Activated CD4-positive, CD25-positive, alpha-beta regulatory T cell (primary cell): ENCODE results near the gene KRABD2.
"Not testable (repeated sequence)": the region's sequence is repeated elsewhere in the genome, so short reads cannot be mapped to it uniquely, and the experiment has no call there.

Experiments
- DNase-seq, 4 experiments: peaks; one replicate each; lab custom pipeline; 2025; lab: John Stamatoyannopoulos, UW

The KRABD2 gene

DNA sequence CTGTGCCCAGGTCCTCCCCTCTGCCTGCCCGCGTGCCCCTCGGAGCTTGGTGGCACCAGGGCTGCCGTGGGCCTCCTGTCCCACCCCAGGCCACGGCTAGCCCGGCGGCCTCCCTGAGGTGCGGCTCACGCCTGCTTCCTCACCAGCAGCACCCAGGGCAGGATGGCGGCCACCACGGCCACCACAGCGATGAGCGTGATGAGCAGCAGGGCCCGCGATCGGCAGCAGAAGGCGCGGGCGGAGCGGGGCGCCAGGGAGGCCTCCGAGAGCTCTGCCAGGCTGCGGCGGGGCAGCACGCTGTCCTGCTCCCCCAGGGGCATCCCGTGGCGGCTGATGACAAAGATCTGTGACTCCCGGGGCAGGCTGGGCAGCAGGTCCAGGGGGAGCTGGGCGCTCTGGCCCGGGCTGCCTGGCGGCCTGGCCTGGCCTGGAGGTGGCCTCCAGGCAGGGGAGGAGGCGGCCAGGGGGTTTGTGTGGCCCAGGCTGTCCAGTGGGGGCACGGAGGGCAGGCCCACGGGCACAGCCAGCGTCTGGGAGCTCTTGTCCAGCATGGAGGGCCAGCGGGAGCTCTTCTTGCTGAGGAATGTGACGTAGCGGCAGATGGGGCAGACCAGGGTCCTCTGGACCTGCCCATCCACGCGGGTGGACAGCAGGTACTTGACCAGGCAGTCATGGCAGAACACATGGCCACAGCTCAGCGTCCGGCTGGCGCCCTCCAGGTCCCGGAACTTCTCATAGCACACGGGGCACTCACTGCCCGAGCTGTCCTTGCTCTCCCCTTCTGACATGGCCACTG lies 16.4 kb upstream of the KRABD2 start:
- DNase-seq: no peak

DNA sequence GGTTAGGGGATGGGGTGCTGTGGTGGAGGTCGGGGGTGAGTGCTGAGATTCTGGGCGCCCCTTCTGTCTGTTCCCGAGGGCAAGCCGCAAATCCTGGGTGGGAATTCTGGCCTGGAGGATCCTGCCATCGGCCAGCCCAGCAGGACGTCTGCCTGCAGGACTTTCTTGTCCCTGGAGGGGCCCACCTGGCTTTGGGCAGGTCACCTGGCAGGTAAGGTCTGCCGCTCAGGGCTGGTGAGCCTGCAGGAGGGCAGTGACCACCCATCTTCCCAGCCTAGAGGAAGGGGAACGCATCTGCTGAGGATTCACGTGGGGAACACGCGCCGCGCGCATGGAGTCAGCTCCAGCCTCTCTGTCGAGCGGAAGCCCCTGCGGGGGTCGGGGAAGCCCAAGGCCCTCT lies 15.8 kb upstream of the KRABD2 start:
- no peak for DNase-seq

DNA sequence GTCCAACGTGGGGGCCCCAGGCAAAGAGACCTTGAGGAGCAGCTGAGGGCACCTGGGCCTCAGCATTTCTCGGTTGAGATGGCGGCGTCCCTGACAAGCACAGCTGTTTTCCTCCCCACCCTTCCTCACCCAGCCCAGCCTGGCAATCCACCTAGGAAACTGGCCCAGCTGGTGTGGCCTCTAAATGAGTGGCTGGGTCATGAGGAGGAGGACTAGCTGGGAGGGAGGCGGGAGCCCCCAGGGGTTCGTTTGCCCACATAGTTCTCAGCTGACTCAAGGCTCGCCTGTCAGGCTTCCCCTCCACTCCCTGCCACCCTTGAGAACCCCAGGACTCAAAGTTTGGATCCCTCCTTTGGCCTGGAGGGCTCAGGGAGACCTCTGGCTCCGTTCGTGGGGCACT lies 15.2 kb upstream of the KRABD2 start:
- DNase-seq: no peak

DNA sequence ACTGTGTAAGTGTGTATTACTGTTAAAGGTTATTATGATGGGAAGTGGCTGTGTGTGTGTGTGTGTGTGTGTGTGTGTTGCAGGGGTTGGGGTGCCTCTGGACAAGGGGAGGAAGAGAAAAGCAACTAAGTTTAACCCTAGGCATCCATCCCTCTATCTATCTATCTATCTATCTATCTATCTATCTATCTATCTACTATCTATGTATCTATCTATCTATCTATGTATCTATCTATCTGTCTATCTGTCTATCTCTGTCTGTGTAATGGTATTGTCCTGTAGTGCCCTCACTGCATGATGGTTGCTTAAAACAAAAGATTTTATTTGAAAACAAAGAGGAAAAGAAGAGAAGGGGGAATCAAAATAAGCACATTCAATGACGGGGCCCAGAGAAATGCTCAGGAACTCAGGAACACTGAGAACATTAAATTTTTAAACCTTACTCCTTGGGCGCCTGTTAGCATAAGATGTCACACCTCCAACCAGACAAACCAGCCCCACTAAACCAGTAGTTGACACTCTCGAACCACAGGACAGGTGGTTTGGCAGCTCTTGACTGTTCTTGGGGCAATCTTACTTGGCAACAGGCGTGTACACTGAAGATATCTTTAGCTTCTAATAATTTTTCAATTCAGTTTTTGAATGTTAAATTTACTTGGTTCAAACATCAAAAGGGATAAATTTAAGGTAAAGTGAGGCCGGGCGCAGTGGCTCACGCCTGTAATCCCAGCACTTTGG lies 11.6 kb upstream of the KRABD2 start:
- no peak for DNase-seq

DNA sequence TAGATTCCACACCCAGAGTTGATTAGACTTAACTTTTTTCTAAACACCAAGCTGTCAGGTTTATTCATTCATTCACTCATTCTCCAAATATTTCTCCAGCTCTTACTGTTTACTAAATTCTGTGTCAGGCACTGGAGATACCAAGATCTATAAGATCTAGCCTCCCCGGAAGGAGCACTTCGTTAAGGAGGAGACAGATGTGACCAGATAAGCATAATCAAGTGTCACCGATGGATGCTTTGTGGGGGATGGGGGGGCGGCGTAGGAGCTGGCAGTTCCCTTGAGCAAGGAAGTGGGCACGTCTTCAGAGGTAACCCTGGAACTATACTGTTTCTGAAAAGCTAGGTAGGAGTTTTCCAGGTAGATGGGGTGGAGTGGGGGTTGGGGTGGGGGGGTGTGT lies 10.3 kb upstream of the KRABD2 start:
- no peak for DNase-seq

DNA sequence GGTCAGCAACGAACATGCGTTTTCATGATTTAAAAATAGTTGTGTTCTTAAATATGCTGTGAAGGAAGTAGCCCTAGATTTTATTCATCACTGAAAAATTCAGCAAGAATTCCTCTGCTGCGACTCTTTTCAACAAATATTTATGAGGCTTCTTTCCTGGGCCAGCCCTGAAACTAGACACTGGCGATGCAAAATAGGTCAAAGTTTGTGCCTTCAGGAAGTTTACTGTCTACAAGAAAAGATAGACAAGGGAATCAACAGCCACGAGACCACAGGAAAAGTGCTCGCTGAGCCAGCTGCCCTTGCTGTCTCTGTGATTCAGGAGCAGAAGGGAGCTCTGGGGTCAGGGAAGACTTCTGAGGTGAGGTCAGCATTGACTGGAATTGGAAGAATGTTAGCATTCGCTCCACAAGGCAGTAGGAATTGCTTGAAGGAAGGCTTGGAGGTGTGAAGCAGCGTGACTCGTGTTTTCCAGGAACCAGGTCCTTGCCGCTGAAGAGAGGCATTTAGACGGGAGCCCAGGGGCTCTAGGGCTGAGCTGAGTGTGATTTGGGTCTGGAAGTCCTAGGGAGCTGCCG lies 8.4 kb upstream of the KRABD2 start:
- no peak for DNase-seq

DNA sequence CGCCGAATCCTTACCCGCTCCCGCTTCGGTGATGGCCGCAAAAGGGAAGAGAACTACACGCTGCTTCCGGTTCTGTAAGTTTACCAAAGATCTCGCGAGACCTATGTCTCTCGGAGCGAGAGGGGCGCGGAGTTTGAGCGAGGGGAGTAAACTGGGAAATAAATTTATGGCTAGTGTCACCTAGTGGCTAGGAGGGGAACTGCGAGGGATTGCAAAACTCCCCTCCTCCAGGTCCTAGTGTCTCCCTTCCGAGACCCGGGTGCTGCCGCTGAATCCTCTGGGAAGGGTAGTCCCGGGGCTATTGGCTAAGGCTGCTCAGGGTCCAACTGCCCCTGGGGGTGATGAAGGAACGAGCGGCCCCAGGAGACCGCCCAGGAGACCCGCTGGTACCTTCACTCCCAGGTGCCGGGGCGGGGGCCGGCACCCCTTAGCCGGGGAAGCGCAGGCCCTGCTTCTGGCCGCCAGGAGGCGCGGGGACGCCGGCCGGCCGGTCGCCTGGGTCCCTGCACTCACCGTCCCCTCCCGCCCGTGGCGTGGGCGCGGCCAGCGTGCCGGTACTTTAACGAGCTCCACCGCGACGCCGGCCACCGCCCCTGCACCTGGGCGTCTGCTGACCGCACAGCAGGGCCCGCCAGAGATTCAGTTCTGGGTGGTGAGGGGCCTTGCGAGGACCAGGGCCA lies 6.8 kb upstream of the KRABD2 start, which contains the start of gene RPL26:
Gene RPL26 (minus strand): TSS at position 51 of the 680 bp plus-strand sequence. CDS start 883 bp downstream, outside the sequence.
- DNase-seq: peak; percentile 83 to 87 (median 84)

DNA sequence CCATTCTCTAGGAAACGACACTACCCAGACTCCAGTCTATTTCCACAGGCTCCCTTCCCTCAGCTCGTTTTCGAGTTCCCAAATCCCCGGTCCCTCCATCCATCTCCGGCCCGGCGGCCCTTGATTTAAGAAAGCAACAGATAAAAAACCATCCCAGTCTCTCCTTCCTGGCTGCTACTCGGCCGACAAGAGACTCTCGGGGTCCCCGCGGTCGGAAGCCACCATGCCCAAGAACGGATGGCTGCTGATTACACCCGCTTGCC lies 6.3 kb upstream of the KRABD2 start:
- DNase-seq: no peak

DNA sequence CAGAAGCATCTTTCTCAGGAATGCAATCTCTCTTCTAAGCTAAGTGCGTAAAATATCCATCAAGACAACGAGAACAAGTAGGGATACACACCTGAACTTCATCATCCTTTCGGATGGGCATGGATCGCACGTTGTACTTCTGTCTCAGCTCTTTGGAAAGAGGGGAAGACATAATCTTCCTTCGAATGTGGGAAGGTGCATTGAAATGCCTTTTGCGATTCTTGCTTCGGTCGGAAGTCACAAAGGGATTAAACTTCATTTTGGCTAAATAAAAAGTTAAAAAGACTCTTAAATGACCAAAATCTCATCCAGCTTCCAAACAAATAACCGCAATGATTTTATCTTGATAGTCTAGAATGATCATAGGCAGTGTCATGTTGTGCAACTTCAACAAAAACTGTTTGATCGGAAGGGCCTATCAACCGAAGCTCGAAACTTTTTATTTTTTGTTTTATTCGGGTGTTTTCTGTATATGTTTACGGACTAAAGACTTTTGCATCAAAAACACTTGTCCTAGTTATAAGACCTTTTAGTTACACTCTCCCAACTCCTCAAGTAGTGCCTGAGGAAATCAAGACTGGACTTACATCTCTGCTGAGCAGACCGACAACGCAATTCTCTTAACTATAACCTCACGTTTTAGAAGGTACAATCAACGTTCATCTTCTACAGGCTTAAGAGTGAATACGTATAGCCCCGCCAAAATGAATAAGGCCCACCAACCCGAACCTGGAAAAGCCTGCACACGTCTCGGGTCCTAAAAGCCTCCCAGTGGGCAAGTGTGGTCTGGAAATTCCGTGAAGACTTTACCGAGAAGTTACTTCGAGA lies 5.8 kb upstream of the KRABD2 start:
- no peak for DNase-seq

DNA sequence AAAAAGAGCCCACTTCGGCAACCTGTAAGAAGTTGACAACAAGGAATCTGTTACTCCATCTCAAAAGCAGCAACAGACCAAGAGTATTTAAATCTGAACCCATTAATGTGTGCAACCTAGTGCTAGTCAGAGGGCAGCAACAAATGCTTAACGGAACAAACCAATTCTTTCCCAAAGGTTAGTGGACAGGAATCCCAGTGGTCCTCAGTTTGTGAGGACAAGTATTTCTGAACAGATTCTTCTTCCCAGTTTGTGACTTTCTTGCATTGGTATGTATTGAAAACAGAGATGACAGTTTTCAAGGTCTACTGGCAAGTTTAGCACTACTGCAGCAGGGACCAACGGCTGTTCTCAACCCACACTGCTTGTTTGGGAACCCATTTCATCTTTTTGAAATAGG lies 3.5 kb upstream of the KRABD2 start:
- DNase-seq: no peak

DNA sequence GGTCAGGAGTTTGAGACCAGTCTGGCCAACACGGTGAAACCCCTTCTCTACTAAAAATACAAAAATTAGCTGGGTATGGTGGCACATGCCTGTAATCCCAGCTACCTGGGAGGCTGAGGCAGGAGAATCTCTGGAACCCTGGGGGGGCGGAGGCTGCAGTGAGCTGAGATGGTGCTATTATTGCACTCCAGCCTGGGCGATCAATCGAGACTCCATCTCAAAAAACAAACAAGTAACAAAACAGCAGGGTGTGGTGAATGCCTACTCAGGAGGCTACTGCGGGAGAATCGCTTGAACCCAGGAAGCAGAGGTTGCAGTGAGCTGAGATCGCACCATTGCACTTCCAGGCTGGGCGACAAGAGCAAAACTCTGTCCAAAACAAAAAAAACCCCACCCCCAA lies 1.6 kb upstream of the KRABD2 start:
- DNase-seq: not testable (repeated sequence)

DNA sequence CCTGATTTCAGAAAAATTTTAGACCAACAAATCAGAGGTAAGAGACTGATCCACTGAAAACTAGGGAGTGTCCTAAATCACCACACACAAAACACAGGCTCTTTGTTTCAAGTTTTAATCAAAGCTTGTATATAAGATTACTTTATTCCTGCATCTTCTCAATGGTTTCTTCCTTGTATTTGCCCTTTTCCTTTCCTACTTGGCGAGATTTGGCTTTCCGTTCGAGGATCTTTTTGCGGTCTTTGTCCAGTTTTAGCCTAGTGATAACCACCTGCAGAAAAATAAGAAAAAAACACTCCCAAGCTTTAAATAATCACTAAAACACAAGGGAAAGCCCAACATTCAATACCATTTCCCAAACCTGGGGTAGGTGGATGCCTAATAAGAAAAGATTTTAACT lies 918 bp upstream of the KRABD2 start:
- no peak for DNase-seq

DNA sequence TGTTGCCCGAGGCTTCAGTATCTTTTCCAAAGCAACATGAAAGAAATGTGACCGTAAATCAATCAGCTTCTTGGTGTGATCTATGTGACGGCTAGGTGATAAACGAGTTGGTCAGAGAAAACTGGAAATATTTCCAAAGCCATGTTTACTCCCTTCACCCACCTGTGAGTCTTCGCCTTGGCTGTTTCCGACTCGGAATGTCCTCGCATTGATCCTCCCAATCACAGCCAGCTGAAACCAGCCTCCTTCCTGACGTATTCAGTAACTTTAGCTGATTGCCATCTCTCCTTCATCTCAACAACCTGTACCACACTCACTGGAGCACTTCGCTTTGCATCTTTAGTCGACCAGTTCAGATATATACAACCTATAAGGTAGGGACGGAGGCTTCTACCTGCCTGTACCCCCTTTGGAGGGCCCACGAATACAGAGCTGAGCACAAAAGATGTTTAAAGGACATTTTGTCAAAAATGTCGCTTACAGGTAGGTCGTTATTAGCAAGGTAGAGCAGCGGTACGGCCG lies 705 bp downstream of the KRABD2 start:
- no peak for DNase-seq

DNA sequence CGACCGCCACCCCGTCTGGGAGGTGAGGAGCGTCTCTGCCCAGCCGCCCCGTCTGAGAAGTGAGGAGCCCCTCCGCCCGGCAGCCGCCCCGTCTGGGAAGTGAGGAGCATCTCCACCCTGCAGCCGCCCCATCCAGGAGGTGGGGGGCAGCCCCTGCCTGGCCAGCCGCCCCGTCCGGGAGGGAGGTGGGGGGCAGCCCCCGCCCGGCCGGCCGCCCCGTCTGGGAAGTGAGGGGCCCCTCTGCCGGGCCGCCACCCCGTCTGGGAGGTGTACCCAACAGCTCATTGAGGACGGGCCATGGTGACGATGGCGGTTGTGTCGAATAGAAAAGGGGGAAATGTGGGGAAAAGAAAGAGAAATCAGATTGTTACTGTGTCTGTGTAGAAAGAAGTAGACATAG lies 2.6 kb downstream of the KRABD2 start:
- not testable (repeated sequence) for DNase-seq

DNA sequence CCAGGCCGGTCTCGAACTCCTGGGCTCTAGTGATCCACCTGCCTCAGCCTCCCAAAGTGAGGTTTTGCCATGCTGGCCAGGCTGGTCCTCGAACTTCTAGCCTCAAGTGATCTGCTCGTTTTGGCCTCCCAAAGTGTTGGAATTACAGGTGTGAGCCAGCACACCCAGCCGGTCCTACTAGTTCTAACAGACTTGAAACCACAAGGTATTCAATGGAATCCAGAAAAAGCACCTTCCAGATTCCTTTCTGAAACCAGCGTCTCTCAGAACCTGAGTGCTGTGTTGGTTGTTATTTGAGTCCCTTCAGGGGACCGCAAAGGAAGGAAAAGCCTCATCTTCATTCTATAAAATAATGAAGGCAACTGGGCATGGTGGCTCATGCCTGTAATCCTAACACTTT lies 4.1 kb downstream of the KRABD2 start:
- no peak for DNase-seq

DNA sequence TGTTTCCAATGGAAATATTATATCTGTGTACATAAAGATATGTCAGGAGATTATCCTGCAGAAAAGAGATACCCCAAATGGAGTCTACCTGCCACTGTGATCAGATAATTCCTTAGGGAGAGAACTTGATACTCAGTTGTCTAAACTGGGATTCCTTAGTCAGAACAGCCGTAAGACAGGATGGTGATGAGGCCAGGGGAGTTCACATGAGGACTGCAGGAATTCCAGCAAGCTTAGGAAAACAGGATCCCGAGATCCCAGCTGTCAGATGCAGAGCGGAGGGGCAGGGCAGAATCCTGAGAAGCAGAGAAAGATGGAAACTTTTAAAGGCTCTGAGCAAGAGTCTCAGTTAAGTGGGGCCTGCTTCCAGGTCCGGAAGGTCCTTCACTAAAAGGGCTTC lies 4.7 kb downstream of the KRABD2 start:
- DNase-seq: no peak

DNA sequence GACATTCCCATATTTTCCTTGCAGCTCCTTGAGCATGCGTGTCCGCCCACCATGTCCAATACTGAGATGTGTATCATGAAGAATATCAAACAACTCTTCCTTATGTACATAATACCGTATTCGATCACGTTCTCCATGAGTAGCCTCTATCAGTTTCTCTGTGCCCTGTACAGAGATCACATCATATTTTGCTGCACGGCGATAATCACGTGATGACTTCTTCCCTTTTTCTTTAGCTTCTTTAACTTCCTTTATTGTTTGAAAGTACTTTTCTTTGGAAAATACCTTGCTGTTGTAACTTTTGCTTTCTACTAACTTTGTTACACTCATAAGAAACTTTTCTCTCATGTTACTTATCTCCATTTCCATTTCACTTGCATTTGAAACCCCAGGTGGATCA lies 6.6 kb downstream of the KRABD2 start:
- DNase-seq: no peak

DNA sequence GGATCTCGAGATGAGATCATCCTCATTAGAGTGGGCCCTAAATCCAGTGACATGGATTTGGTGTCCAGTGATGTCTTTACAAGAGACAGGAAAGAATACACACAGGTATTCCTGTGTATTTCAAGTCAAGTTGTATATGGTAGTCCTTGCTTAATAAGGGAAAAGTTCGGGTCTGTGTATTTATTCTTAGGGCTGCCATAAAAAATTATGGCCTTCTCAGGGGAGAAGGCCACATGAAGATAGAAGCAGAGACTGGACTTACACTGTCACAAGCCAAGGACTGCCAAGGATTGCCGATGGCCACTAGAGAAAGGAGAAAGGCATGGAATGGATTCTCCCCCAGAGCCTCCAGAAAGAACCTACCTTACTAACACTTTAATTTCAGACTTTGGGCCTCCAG lies 8.3 kb downstream of the KRABD2 start:
- DNase-seq: no peak

DNA sequence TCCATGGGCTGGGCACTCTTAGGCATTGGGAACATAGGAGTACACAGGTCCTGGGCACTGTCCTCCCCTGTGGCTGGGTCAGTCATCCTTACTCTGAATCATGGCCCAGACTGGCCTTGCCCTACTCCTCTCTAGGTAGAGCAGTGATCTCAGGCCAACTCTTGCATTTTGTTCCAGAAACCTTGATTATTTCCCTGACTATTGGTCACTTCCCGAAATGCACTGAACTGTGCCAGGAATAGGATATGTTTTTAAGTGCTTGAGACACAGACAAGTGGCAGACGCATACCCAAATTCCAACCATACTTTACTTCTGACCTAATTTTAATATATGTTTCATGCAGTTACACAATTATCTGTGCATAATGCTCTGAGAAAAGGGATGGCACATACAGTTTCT lies 10.3 kb downstream of the KRABD2 start:
- no peak for DNase-seq

DNA sequence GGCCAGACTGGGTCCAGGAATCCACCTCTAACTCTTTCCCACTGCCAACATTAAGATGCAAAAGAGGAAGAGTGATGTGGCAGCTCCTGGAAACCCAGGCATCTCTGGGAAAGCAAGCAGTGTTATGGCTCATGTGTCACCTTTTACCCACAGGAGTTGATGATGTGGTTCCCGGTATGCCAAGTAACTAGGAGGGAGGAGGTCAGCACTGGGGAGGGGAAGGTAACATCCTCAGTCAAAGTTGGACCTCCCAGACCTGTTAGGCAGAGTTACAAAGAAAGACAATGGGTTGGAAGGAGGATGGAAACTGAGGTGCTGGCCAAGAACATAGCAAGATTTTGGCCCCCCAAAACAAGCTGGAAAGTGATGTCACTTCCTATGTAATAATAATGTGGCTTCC lies 11.4 kb downstream of the KRABD2 start:
- DNase-seq: no peak

DNA sequence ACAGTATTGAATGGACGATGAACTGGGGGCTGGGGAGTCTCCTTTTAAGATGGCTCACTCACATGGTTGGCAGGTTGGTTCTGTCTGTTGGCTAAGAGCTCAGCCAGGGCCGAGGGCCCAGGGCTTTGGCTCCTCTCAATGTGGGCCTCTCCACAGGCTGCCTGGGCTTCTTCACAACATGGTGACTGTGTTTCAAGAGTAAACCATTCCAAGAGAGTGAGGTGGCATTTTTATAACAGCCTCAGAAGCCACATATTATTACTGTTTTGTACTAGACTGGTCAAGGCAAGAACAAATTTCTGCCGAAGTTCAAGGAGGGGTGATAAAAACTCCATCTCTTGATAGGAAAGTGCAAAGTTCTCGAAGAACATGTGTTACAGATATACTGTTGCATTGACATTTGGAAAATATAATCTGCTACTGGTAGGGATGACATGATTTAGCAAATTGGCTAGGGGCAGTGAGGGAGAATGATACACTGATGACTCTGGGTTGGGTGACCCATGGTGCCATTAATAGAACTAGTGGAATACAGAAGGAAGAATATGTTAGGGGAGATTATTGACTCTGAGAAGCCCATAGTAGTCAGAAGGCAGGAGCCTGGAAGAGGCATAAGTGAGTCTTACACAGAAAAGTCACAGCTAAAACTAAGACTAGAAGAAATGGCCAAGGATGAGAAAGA lies 13.7 kb downstream of the KRABD2 start:
- no peak for DNase-seq
